Loucy (cell line): ENCODE measurements around the gene ITGB3.

Experiments
- H2AFZ ChIP-seq: fragments of 200-600 bp; sonication (generic); 2 replicates; pipeline ENCODE4 v1.6.0; 2016; ENCODE audit warnings: antibody characterized with exemption, mild to moderate bottlenecking, low read length, moderate library complexity
- H3F3A ChIP-seq: fragments of 200-600 bp; 2 replicates; pipeline ENCODE4 v1.6.0; 2016; ENCODE audit warnings: antibody characterized with exemption, low read depth, mild to moderate bottlenecking
- H3K27me3 ChIP-seq: fragments of 200-600 bp; sonication (generic); 2 replicates; pipeline ENCODE4 v1.6.1; 2014; ENCODE audit warnings: low read length, mild to moderate bottlenecking; ENCODE audit not compliant: insufficient read depth, poor library complexity, severe bottlenecking
- H3K36me3 ChIP-seq: fragments of 200-600 bp; sonication (generic); 2 replicates; pipeline ENCODE4 v1.6.1; 2016; ENCODE audit warnings: low read length; ENCODE audit not compliant: insufficient read depth
- H3K4me1 ChIP-seq: fragments of 200-600 bp; sonication (generic); 2 replicates; pipeline ENCODE4 v1.5.1; 2014; ENCODE audit warnings: low read length, mild to moderate bottlenecking; ENCODE audit not compliant: insufficient read depth, poor library complexity, severe bottlenecking
- H3K4me2 ChIP-seq: fragments of 200-600 bp; sonication (generic); 2 replicates; pipeline ENCODE4 v1.6.0; 2014; ENCODE audit warnings: antibody characterized with exemption, low read length, low read depth, mild to moderate bottlenecking; ENCODE audit not compliant: poor library complexity, severe bottlenecking
- H3K4me3 ChIP-seq: fragments of 200-600 bp; sonication (generic); 2 replicates; pipeline ENCODE4 v1.5.1; 2014; ENCODE audit warnings: low read length, mild to moderate bottlenecking, mixed read lengths; ENCODE audit not compliant: poor library complexity, severe bottlenecking
- H3K79me2 ChIP-seq: fragments of 200-600 bp; sonication (generic); 2 replicates; pipeline ENCODE4 v1.6.1; 2014; ENCODE audit warnings: low read length; ENCODE audit not compliant: insufficient read depth
- H3K9ac ChIP-seq: fragments of 200-600 bp; sonication (generic); 2 replicates; pipeline ENCODE4 v1.6.0; 2014; ENCODE audit warnings: mild to moderate bottlenecking, low read depth, low read length, moderate library complexity; ENCODE audit not compliant: poor library complexity, severe bottlenecking
- H3K9me2 ChIP-seq: fragments of 200-600 bp; sonication (generic); replicated peaks from 2 replicates; pipeline ENCODE4 v1.6.1; 2016; ENCODE audit warnings: low read depth, low read length, mixed read lengths
- H3K9me3 ChIP-seq: fragments of 200-600 bp; sonication (generic); 2 replicates; pipeline ENCODE4 v1.6.1; 2014; ENCODE audit warnings: mild to moderate bottlenecking, antibody characterized with exemption, low read length, low read depth; ENCODE audit not compliant: insufficient read depth
- H4K20me1 ChIP-seq: fragments of 200-600 bp; sonication (generic); 2 replicates; pipeline ENCODE4 v1.6.0; 2014; ENCODE audit warnings: antibody characterized with exemption, low read length, mild to moderate bottlenecking; ENCODE audit not compliant: insufficient read depth, poor library complexity, severe bottlenecking
- EZH2phosphoT487 ChIP-seq: fragments of 200-600 bp; IDR thresholded peaks from 2 replicates; pipeline ENCODE4 v1.6.1; 2018; ENCODE audit warnings: antibody characterized with exemption, mild to moderate bottlenecking, moderate library complexity, borderline replicate concordance
- TF ChIP-seq, protein P1 (sequence below): fragments of 200-600 bp; sonication (generic); conservative IDR thresholded peaks from 2 replicates; pipeline ENCODE4 v1.5.1; 2014; ENCODE audit warnings: mild to moderate bottlenecking, antibody characterized with exemption, low read length

The ITGB3 gene

DNA sequence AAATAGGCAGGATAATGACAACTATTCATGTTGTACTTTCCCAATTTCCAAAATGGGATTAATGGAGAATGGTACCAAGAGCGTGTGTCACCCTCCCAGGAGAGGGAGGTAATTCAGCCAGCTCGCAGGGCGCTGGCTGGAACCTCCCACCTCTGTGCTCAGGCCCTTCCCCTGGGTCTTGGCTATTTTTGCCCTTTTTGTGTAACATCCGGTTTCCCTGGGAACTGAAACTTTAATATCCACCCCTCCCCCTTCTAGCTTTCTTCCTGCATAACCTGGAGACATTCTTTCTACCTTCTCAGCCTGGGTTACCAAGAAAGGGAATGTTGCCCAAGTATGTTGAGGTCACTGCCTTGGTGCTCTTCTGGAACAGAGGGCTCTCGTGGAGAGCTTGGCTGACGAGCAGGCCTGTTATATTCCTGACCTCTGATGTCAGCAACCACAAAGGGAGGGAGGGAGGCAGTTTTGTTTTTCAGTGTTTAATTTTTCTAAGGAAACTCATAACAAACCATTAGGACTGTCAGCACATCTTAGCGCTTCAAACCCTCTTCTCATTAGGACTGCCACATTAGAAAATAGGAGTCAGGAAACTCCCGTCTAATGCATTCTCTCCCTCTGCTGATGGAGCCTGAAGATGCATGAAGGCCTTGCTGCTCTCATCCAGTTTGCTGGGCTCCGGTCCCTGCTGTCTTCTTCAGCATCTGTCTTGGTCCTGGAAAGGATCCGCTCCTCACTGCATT lies 25.6 kb downstream of the ITGB3 start:
- Histone ChIP-seq H3K4me3 (no peak overlapping the region), H3F3A (no peaks in the 10 kb centered on the region), H3K27me3 (no peaks in the 10 kb centered on the region), H3K9me2 (no peaks in the 10 kb centered on the region), H2AFZ (no peak overlapping the region), H3K4me2 (no peak overlapping the region), H3K4me1 (no peaks in the 10 kb centered on the region), H3K9ac (no peak overlapping the region), H3K36me3 (no peaks in the 10 kb centered on the region), H4K20me1 (no peaks in the 10 kb centered on the region), H3K79me2 (no peaks in the 10 kb centered on the region), H3K9me3 (no peaks in the 10 kb centered on the region)
- TF ChIP-seq EZH2phosphoT487 = no peak
- TF ChIP-seq, protein P1, sequence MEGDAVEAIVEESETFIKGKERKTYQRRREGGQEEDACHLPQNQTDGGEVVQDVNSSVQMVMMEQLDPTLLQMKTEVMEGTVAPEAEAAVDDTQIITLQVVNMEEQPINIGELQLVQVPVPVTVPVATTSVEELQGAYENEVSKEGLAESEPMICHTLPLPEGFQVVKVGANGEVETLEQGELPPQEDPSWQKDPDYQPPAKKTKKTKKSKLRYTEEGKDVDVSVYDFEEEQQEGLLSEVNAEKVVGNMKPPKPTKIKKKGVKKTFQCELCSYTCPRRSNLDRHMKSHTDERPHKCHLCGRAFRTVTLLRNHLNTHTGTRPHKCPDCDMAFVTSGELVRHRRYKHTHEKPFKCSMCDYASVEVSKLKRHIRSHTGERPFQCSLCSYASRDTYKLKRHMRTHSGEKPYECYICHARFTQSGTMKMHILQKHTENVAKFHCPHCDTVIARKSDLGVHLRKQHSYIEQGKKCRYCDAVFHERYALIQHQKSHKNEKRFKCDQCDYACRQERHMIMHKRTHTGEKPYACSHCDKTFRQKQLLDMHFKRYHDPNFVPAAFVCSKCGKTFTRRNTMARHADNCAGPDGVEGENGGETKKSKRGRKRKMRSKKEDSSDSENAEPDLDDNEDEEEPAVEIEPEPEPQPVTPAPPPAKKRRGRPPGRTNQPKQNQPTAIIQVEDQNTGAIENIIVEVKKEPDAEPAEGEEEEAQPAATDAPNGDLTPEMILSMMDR = no peak

DNA sequence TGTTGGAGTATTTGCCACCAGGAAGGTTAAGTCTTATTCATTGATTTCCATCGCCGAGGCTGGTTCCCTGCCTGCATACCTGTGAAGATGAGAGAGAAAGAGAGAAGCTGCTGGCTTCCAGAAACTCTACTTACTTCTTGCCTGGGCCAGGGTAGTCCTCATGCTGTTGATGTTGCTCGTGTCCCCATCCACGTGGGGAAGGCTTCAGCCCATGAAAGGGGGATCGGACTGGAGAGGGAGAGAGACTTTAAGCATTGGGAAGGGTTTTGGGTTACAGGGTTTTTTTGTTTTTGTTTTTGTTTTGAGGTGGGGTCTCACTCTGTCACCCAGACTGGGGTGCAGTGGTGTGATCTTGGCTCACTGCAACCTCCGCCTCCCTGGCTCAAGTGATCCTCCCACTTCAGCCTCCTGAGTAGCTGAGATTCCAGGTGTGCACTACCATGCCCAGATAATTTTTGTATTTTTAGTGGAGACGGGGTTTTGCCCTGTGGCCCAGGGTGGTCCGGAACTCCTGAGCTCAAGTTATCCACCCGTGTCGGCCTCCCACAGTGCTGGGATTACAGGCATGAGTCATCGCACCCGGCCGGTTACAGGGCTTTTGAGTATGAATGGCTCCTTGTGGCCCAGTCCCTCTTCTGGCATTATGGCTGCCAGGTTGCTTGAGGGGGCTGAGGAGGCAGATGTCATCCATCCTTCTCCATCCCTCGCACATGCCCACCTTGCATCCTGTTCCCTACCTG lies 26.6 kb downstream of the ITGB3 start:
- H4K20me1 ChIP-seq = no peaks in the 10 kb centered on the region
- no peaks in the 10 kb centered on the region for H3K79me2 ChIP-seq
- no peaks in the 10 kb centered on the region for H3F3A ChIP-seq
- no peaks in the 10 kb centered on the region for H3K9me3 ChIP-seq
- no peak overlapping the region for H3K4me3 ChIP-seq
- no peaks in the 10 kb centered on the region for H3K9me2 ChIP-seq
- no peak overlapping the region for H3K9ac ChIP-seq
- no peaks in the 10 kb centered on the region for H3K36me3 ChIP-seq
- no peaks in the 10 kb centered on the region for H3K27me3 ChIP-seq
- no peak overlapping the region for H3K4me2 ChIP-seq
- no peak for TF ChIP-seq EZH2phosphoT487
- TF ChIP-seq, protein P1 = no peak
- H3K4me1 ChIP-seq = no peaks in the 10 kb centered on the region
- H2AFZ ChIP-seq = no peak overlapping the region

DNA sequence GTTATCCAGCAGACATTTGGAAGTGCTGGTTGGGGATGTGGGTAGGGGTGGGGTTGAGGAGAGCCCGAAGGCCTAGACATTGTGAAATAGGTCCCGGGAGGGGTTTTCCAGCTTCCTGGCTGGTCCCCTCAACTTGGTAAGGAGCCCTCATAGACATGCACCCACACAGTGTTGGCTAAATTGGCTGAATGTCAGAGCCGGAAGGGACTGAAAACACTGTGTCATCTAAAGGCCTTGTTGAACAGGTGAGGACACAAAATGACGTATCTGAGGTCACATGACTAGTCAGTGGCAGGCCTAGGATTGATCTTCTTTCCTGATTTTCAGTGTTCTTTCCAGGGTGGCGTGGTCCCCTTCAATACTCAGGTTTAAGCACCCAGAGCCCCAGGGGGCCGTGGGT lies 27.6 kb downstream of the ITGB3 start:
- no peak overlapping the region for H2AFZ ChIP-seq
- no peak overlapping the region for H3K9ac ChIP-seq
- no peaks in the 10 kb centered on the region for H4K20me1 ChIP-seq
- no peaks in the 10 kb centered on the region for H3K9me2 ChIP-seq
- H3F3A ChIP-seq = no peaks in the 10 kb centered on the region
- no peaks in the 10 kb centered on the region for H3K79me2 ChIP-seq
- H3K36me3 ChIP-seq = no peaks in the 10 kb centered on the region
- H3K9me3 ChIP-seq = no peaks in the 10 kb centered on the region
- no peak overlapping the region for H3K4me2 ChIP-seq
- no peak overlapping the region for H3K4me3 ChIP-seq
- no peaks in the 10 kb centered on the region for H3K27me3 ChIP-seq
- peaks cover 1% of the 10 kb centered on the region for H3K4me1 ChIP-seq
- no peak for TF ChIP-seq EZH2phosphoT487
- TF ChIP-seq, protein P1 = no peak
